ENCODE data around the gene MAPK7.

GRCh38 chr17:19413761-19414160 lies 35.5 kb downstream of the MAPK7 start:
- TF ChIP-seq CTCF (IDR thresholded peaks at IDR 0.05) (no peak), POLR2A (IDR thresholded peaks at IDR 0.05) (no peak)
